ENCODE data around the gene SH3GLB1. TPM values are rescaled to one million over a fixed set of nuclear protein-coding genes. Genes with fewer than 3 reads are reported as not detected.
"Not testable (repeated sequence)": the region's sequence is repeated elsewhere in the genome, so short reads cannot be mapped to it uniquely, and the experiment has no call there.

Gene SH3GLB1
- 36.6 and 37.4 TPM in 2 replicates for total RNA-seq (2021)
- long read RNA-seq, full-length matches to known transcripts, result 243 of 268 reads
- long read RNA-seq, partial matches to known transcripts, result 7 of 268 reads
- long read RNA-seq, other reads (novel, unspliced or antisense), result 18 of 268 reads

- Histone ChIP-seq H3T11ph (ENCODE audit: low read length) (peak within 1 kb of the TSS; percentile 55), H3K79me2 (ENCODE audit: insufficient read depth, low read length) (peaks cover 3% of the 10 kb centered on the region; the same call in 1 of the 2 replicates), H2BK5ac (ENCODE audit: insufficient read length, low read length) (peak within 1 kb of the TSS; percentile 36), H2AFZ (ENCODE audit: low read length) (peak within 1 kb of the TSS; percentile 96), H3K23ac (ENCODE audit: insufficient read length, low read depth, low read length) (no peak within 1 kb of the TSS), H3K18ac (ENCODE audit: insufficient read length, low read depth, low read length) (peak within 1 kb of the TSS; percentile 98), H2AK5ac (ENCODE audit: insufficient read length, low read length) (no peak within 1 kb of the TSS), H3K4me2 (ENCODE audit: insufficient read depth, insufficient read length, low read length) (peak within 1 kb of the TSS; percentile 95), H3K4ac (ENCODE audit: low read depth, low read length) (no peak within 1 kb of the TSS; the same call in 1 of the 2 replicates), H4K8ac (replicated peaks; ENCODE audit: insufficient read length, low read depth, low read length) (no peak within 1 kb of the TSS), H3K56ac (ENCODE audit: insufficient read length, low read depth, low read length) (no peak within 1 kb of the TSS), H2BK15ac (ENCODE audit: low read depth, low read length) (no peak within 1 kb of the TSS), H3K9ac (ENCODE audit: extremely low read depth, insufficient read length, low read length) (peak within 1 kb of the TSS; percentile 90), H3K79me1 (ENCODE audit: insufficient read depth, low read depth, low read length, poor library complexity, severe bottlenecking) (no peaks in the 10 kb centered on the region), H3K23me2 (ENCODE audit: insufficient read length, low read depth, low read length, poor library complexity, severe bottlenecking) (peaks cover 12% of the 10 kb centered on the region), H3K27ac (ENCODE audit: insufficient read length, low read depth, low read length) (peak within 1 kb of the TSS; percentile 71), H4K20me1 (ENCODE audit: control insufficient read depth, insufficient read depth, insufficient read length) (no peaks in the 10 kb centered on the region), H2BK12ac (ENCODE audit: insufficient read length, low read depth, low read length) (no peak within 1 kb of the TSS), H3K9me3 (ENCODE audit: control insufficient read depth, low read depth, low read length) (no peaks in the 10 kb centered on the region), H3K4me1 (ENCODE audit: insufficient read depth, low read length) (peaks cover 8% of the 10 kb centered on the region; the same call in 1 of the 2 replicates), H3K14ac (ENCODE audit: insufficient read depth, low read length) (peak within 1 kb of the TSS; percentile 99), H3K27me3 (ENCODE audit: insufficient read depth, low read length) (no peaks in the 10 kb centered on the region), H4K5ac (ENCODE audit: insufficient read length, low read depth, low read length) (peak within 1 kb of the TSS; percentile 3), H2BK20ac (ENCODE audit: low read depth, low read length, poor library complexity, severe bottlenecking) (no peak within 1 kb of the TSS), H4K91ac (ENCODE audit: insufficient read length, low read depth, low read length) (no peak within 1 kb of the TSS), H2BK120ac (ENCODE audit: low read depth, low read length, poor library complexity, severe bottlenecking) (no peak within 1 kb of the TSS)
- peaks cover 23 to 28% of the 10 kb centered on the region in 2 experiments for H3K4me1 Mint-ChIP-seq
- H3K36me3 Mint-ChIP-seq (ENCODE audit: insufficient read depth in 1 of 3, low read depth in 3 of 3), result peaks cover 4 to 7% (median 4%) of the 10 kb centered on the region in 3 experiments; a peak in 6 of 7 replicates
- H3K27me3 Mint-ChIP-seq (ENCODE audit: low read depth), result peaks cover 3% of the 10 kb centered on the region; the same call in 1 of the 2 replicates
- peak; percentile 97 for TF ChIP-seq CTCF (conservative IDR thresholded peaks at IDR 0.05)
- WGBS (ENCODE audit: extremely low coverage, insufficient read length, low lambda C conversion rate), result no CpG with 5 or more reads among the region's 71 CpGs
- peak; percentile 85 for DNase-seq
- H3K27ac Mint-ChIP-seq, result peak within 1 kb of the TSS; percentile 92 to 97 (median 94)
- no peaks in the 10 kb centered on the region for H3K9me3 Mint-ChIP-seq
- peak within 1 kb of the TSS; percentile 94 to 96 for H3K4me3 Mint-ChIP-seq
Observed at GRCh38 chr1:86704458-86704971, at the start of gene SH3GLB1. TSS of gene SH3GLB1 (plus strand) at chr1:86704576. CDS start at chr1:86704900, 324 bp downstream.

- not testable (repeated sequence) for H3K4me1 ChIP-seq (ENCODE audit: insufficient read depth, low read length); H2BK20ac ChIP-seq (ENCODE audit: low read depth, low read length, poor library complexity, severe bottlenecking); H3K9me3 ChIP-seq (ENCODE audit: control insufficient read depth, low read depth, low read length); H3K23me2 ChIP-seq (ENCODE audit: insufficient read length, low read depth, low read length, poor library complexity, severe bottlenecking); H4K91ac ChIP-seq (ENCODE audit: insufficient read length, low read depth, low read length); H3K23ac ChIP-seq (ENCODE audit: insufficient read length, low read depth, low read length); H3K4me3 Mint-ChIP-seq; H3K27ac ChIP-seq (ENCODE audit: insufficient read length, low read depth, low read length); H3K18ac ChIP-seq (ENCODE audit: insufficient read length, low read depth, low read length); H3K4me1 Mint-ChIP-seq; H3K79me2 ChIP-seq (ENCODE audit: insufficient read depth, low read length); H3K9ac ChIP-seq (ENCODE audit: extremely low read depth, insufficient read length, low read length); DNase-seq; H4K20me1 ChIP-seq (ENCODE audit: control insufficient read depth, insufficient read depth, insufficient read length); H2AFZ ChIP-seq (ENCODE audit: low read length); H2BK5ac ChIP-seq (ENCODE audit: insufficient read length, low read length); H3K79me1 ChIP-seq (ENCODE audit: insufficient read depth, low read depth, low read length, poor library complexity, severe bottlenecking); H2BK120ac ChIP-seq (ENCODE audit: low read depth, low read length, poor library complexity, severe bottlenecking); H4K5ac ChIP-seq (ENCODE audit: insufficient read length, low read depth, low read length); H3K27me3 Mint-ChIP-seq (ENCODE audit: low read depth); H2BK12ac ChIP-seq (ENCODE audit: insufficient read length, low read depth, low read length); H3K4me2 ChIP-seq (ENCODE audit: insufficient read depth, insufficient read length, low read length); H3K14ac ChIP-seq (ENCODE audit: insufficient read depth, low read length); H3K4ac ChIP-seq (ENCODE audit: low read depth, low read length); H3K56ac ChIP-seq (ENCODE audit: insufficient read length, low read depth, low read length); H2AK5ac ChIP-seq (ENCODE audit: insufficient read length, low read length); H3K27ac Mint-ChIP-seq; H2BK15ac ChIP-seq (ENCODE audit: low read depth, low read length); H3T11ph ChIP-seq (ENCODE audit: low read length); H4K8ac ChIP-seq (replicated peaks; ENCODE audit: insufficient read length, low read depth, low read length); H3K27me3 ChIP-seq (ENCODE audit: insufficient read depth, low read length)
- peaks cover 14% of the 10 kb centered on the region in 2 experiments for H3K9me3 Mint-ChIP-seq
- peaks cover 2 to 12% (median 6%) of the 10 kb centered on the region in 3 experiments; a peak in 5 of 7 replicates for H3K36me3 Mint-ChIP-seq (ENCODE audit: insufficient read depth in 1 of 3, low read depth in 3 of 3)
- WGBS (ENCODE audit: extremely low coverage, insufficient read length, low lambda C conversion rate), result no CpG with 5 or more reads among the region's 7 CpGs
Observed at GRCh38 chr1:86658381-86658780, 46.0 kb upstream of the SH3GLB1 start.

All from H9 (cell line).